H1 (cell line): ENCODE results near the gene REG1A. TPM values are rescaled to one million over a fixed set of nuclear protein-coding genes. Genes with fewer than 3 reads are reported as not detected.

Experiments
- CTCF ChIA-PET: fragments of 300-600 bp; sonication (Branson Sonifier 250); formaldehyde crosslinking; loops from one replicate; lab custom pipeline; 2021; ENCODE audit not compliant: partially characterized antibody; lab: Charles Lee
- POLR2A ChIA-PET: fragments of 300-600 bp; sonication (Branson Sonifier 250); formaldehyde crosslinking; loops from one replicate; lab custom pipeline; 2021; ENCODE audit warnings: inconsistent platforms; ENCODE audit not compliant: partially characterized antibody; lab: Charles Lee
- DNase-seq, 2 experiments: peaks; one replicate each; pipeline versions ENCODE4 v3.0.0 to v3.0.0-alpha.2; 2010 to 2022; ENCODE audit warnings: low spot score in 2 of 2, low read depth in 1 of 2, mixed read lengths in 1 of 2
- FAIRE-seq: peaks from 2 replicates; lab custom pipeline; 2011; peaks lifted over from hg19 to GRCh38; lab: Jason Lieb, UNC
- H2AFZ ChIP-seq: 2 replicates; pipeline ENCODE4 v1.8.1; 2012; ENCODE audit warnings: low read length, inconsistent platforms
- H2AK5ac ChIP-seq: 2 replicates; pipeline ENCODE4 v1.6.1; 2013; ENCODE audit warnings: low read depth, low read length
- H2BK120ac ChIP-seq: replicated peaks from 2 replicates; pipeline ENCODE3; 2013; ENCODE audit warnings: low read depth, low read length, inconsistent platforms
- H2BK12ac ChIP-seq: 2 replicates; pipeline ENCODE4 v1.6.1; 2013; ENCODE audit warnings: low read depth, low read length
- H2BK15ac ChIP-seq: 2 replicates; pipeline ENCODE4 v1.6.1; 2013; ENCODE audit warnings: low read length
- H2BK20ac ChIP-seq: 2 replicates; pipeline ENCODE4 v1.6.1; 2013; ENCODE audit warnings: low read length
- H2BK5ac ChIP-seq: 2 replicates; pipeline ENCODE4 v1.6.1; 2013; ENCODE audit warnings: low read depth, low read length
- H3K14ac ChIP-seq: 2 replicates; pipeline ENCODE4 v1.6.1; 2013; ENCODE audit warnings: inconsistent platforms; ENCODE audit not compliant: insufficient read length
- H3K18ac ChIP-seq: 2 replicates; pipeline ENCODE4 v1.6.1; 2013; ENCODE audit warnings: low read length; ENCODE audit errors: extremely low read depth
- H3K23ac ChIP-seq: 2 replicates; pipeline ENCODE4 v1.6.1; 2013; ENCODE audit warnings: inconsistent platforms; ENCODE audit not compliant: insufficient read length
- H3K23me2 ChIP-seq: 2 replicates; pipeline ENCODE4 v1.6.1; 2013; ENCODE audit warnings: low read depth, low read length
- H3K27ac ChIP-seq: 2 replicates; pipeline ENCODE4 v1.6.1; 2011; ENCODE audit warnings: low read depth, low read length, inconsistent platforms
- H3K27me3 ChIP-seq, 4 experiments: replicated peaks in 1 of 4; 1 replicate in 1 of 4; 2 replicates in 3 of 4; pipeline versions ENCODE4 v1.6.1 to v1.8.1; 2011 to 2013; ENCODE audit warnings: low read length in 3 of 4, mild to moderate bottlenecking in 3 of 4, inconsistent platforms in 2 of 4, mixed read lengths in 2 of 4, moderate library complexity in 1 of 4; ENCODE audit not compliant: control insufficient read depth in 3 of 4, insufficient read depth in 3 of 4; ENCODE audit errors: extremely low read depth in 1 of 4
- H3K36me3 ChIP-seq, 4 experiments: 2 replicates each; pipeline versions ENCODE4 v1.6.1 to v1.8.1; 2011 to 2013; ENCODE audit warnings: mild to moderate bottlenecking in 4 of 4, low read length in 3 of 4, moderate library complexity in 2 of 4, control low read depth in 1 of 4, inconsistent platforms in 1 of 4; ENCODE audit not compliant: insufficient read depth in 4 of 4, control insufficient read depth in 2 of 4
- H3K4ac ChIP-seq: replicated peaks from 2 replicates; pipeline ENCODE3; 2013; ENCODE audit warnings: low read length, low read depth, mixed read lengths, inconsistent platforms; ENCODE audit not compliant: insufficient read length
- H3K4me1 ChIP-seq, 4 experiments: replicated peaks in 1 of 4; 1 replicate in 1 of 4; 2 replicates in 3 of 4; pipeline versions ENCODE4 v1.6.1 to v1.8.1; 2011 to 2013; ENCODE audit warnings: low read length in 3 of 4, inconsistent platforms in 2 of 4, mixed read lengths in 1 of 4; ENCODE audit not compliant: insufficient read depth in 4 of 4, control insufficient read depth in 3 of 4
- H3K4me2 ChIP-seq, 2 experiments: 2 replicates each; pipeline versions ENCODE4 v1.6.1 to v1.8.1; 2011 to 2013; ENCODE audit warnings: low read depth in 2 of 2, low read length in 2 of 2, control low read depth in 1 of 2, inconsistent platforms in 1 of 2, mild to moderate bottlenecking in 1 of 2; ENCODE audit not compliant: insufficient read depth in 1 of 2
- H3K4me3 ChIP-seq, 4 experiments: fragments of 200-600, 300-600 bp in 1 of 4; sonication (generic), shearing (Covaris generic), sonication (Bioruptor Twin) in 1 of 4; 2 replicates each; pipeline versions ENCODE4 v1.5.1 to v1.8.1; 2011 to 2016; ENCODE audit warnings: low read length in 4 of 4, low read depth in 3 of 4, control low read depth in 2 of 4, inconsistent platforms in 2 of 4, mild to moderate bottlenecking in 2 of 4, mixed read lengths in 1 of 4, moderate library complexity in 1 of 4; ENCODE audit not compliant: insufficient read depth in 2 of 4; ENCODE audit errors: extremely low read depth in 1 of 4
- H3K56ac ChIP-seq: replicated peaks from 2 replicates; pipeline ENCODE3; 2013; ENCODE audit warnings: low read depth, mild to moderate bottlenecking, mixed read lengths, low read length, inconsistent platforms; ENCODE audit not compliant: insufficient read length
- H3K79me1 ChIP-seq: 2 replicates; pipeline ENCODE4 v1.6.1; 2013; ENCODE audit warnings: low read depth, low read length, control low read depth
- H3K79me2 ChIP-seq, 2 experiments: 2 replicates each; pipeline versions ENCODE4 v1.6.1 to v1.8.1; 2012 to 2013; ENCODE audit warnings: low read length in 2 of 2, mild to moderate bottlenecking in 2 of 2, inconsistent platforms in 1 of 2; ENCODE audit not compliant: insufficient read depth in 2 of 2, control insufficient read depth in 1 of 2
- H3K9ac ChIP-seq, 4 experiments: replicated peaks in 1 of 4; 1 replicate in 1 of 4; 2 replicates in 3 of 4; pipeline versions ENCODE4 v1.6.1 to v1.8.1; 2011 to 2013; ENCODE audit warnings: low read depth in 3 of 4, low read length in 3 of 4, control low read depth in 2 of 4, mild to moderate bottlenecking in 2 of 4, moderate library complexity in 2 of 4, inconsistent platforms in 1 of 4; ENCODE audit errors: extremely low read depth in 1 of 4
- H3K9me3 ChIP-seq, 2 experiments: 2 replicates each; pipeline versions ENCODE4 v1.6.1 to v1.8.1; 2012 to 2013; ENCODE audit warnings: mild to moderate bottlenecking in 2 of 2, moderate library complexity in 2 of 2, control low read depth in 1 of 2, inconsistent platforms in 1 of 2, low read depth in 1 of 2, low read length in 1 of 2, mixed read lengths in 1 of 2; ENCODE audit not compliant: insufficient read depth in 2 of 2
- H4K20me1 ChIP-seq, 2 experiments: replicated peaks in 1 of 2; 2 replicates each; pipeline versions ENCODE3 to v1.8.1; 2011 to 2013; ENCODE audit warnings: inconsistent platforms in 2 of 2, low read length in 2 of 2, mild to moderate bottlenecking in 1 of 2; ENCODE audit not compliant: insufficient read depth in 2 of 2, control insufficient read depth in 1 of 2
- H4K5ac ChIP-seq: 2 replicates; pipeline ENCODE4 v1.6.1; 2013; ENCODE audit warnings: low read length, low read depth, mixed read lengths, inconsistent platforms; ENCODE audit not compliant: insufficient read length
- H4K8ac ChIP-seq: 2 replicates; pipeline ENCODE4 v1.8.0; 2013; ENCODE audit warnings: mild to moderate bottlenecking, moderate library complexity, low read length, inconsistent platforms; ENCODE audit not compliant: insufficient read depth; ENCODE audit errors: extremely low read depth
- H4K91ac ChIP-seq: replicated peaks from 2 replicates; pipeline ENCODE3; 2013; ENCODE audit warnings: low read length, mixed read lengths, inconsistent platforms; ENCODE audit not compliant: insufficient read length
- CBX8 ChIP-seq: fragments of 300-800, 300-1000 bp; sonication (generic); IDR thresholded peaks from 2 replicates; pipeline ENCODE4 v1.7.1; 2016; ENCODE audit warnings: low read depth, low read length, borderline replicate concordance
- CTBP2 ChIP-seq: IDR thresholded peaks from 2 replicates; pipeline ENCODE4 v1.7.0; 2011; ENCODE audit warnings: borderline replicate concordance, mild to moderate bottlenecking, moderate library complexity, mixed read lengths, low read length; ENCODE audit not compliant: insufficient read depth, insufficient read length
- POLR2AphosphoS5 ChIP-seq: IDR thresholded peaks from 2 replicates; pipeline ENCODE4 v1.6.1; 2011; ENCODE audit warnings: low read depth, low read length
- TBP ChIP-seq: IDR thresholded peaks from 2 replicates; pipeline ENCODE4 v1.6.1; 2011; ENCODE audit warnings: low read depth, low read length, improper control_type of control experiment
- YY1 ChIP-seq: IDR thresholded peaks from 2 replicates; pipeline ENCODE4 v1.6.1; 2011; ENCODE audit warnings: low read depth, mild to moderate bottlenecking, low read length
- WGBS, 2 experiments: shearing (Covaris generic) in 1 of 2; methylation state at CpG; one replicate each; pipeline versions ENCODE4 v1.1.6 to v1.1.7; 2013 to 2015; ENCODE audit warnings: low lambda C conversion rate in 2 of 2, mixed read lengths in 2 of 2, inconsistent platforms in 1 of 2, low coverage in 1 of 2, missing lambda C conversion rate in 1 of 2; ENCODE audit not compliant: insufficient replicate concordance in 2 of 2, insufficient coverage in 1 of 2, insufficient read length in 1 of 2; ENCODE audit errors: extremely low coverage in 1 of 2, missing lambda C conversion rate in 1 of 2; 5-methylcytosine and 5-hydroxymethylcytosine counted together
- polyA plus RNA-seq, 7 experiments: library from polyadenylated mRNA; depleted of rRNA in 3 of 7; stranded (reverse) in 5 of 7; unstranded in 2 of 7; fragments of >200 nt in 5 of 7; fragments of 200-250 nt in 2 of 7; gene quantifications; 1 replicate in 5 of 7; 2 replicates in 1 of 7; 4 replicates in 1 of 7; pipeline versions ENCODE4 v1.2.1 to v1.2.3, GENCODE V29; 2011 to 2013; ENCODE audit warnings: missing spikeins in 2 of 7, mixed read lengths in 2 of 7
- total RNA-seq: library from RNA; stranded (reverse); fragmentation: NEBNext Ultra II Directional; extraction: Animal tissue kit (Norgen Biotek cat#: 25700); gene quantifications from 2 replicates; pipeline ENCODE4 v1.2.1, GENCODE V29; 2021
- TF ChIP-seq, protein P1 (sequence below): IDR thresholded peaks from 2 replicates; pipeline ENCODE4 v1.6.1; 2012; ENCODE audit warnings: low read length, inconsistent platforms

REG1A gene
- total and polyA plus RNA-seq, 2 of the 8 experiments (the other 6 are each of a cell fraction or from before 2014, with no cell fraction given) = not detected

DNA sequence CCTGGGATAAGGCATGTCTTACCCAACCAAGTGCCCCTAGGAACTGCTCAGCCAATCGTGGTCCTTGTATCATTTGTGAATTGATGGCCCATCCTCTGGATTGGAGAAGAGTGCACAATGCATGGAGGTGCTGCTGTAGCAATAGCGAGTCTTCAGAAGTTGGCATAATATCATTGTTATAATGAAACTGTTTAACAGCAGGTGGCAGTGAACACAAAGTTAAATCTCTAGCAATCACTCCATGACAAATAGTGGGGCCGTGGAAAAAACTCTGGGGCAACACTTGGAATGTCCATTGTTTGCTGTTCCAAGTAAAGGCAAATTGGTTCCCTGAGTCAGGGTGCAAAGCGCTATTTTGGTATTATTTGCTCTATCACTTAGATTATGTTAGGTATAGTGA lies 11.4 kb downstream of the REG1A start:
- H4K91ac ChIP-seq = no peak overlapping the region
- H3K4me3 ChIP-seq = no peak overlapping the region
- no peak overlapping the region for H2BK5ac ChIP-seq
- ChIA-PET CTCF (no interaction called here), POLR2A (no interaction called here)
- no peaks in the 10 kb centered on the region for H3K79me1 ChIP-seq
- TF ChIP-seq YY1 = no peak
- TF ChIP-seq POLR2AphosphoS5 = no peak
- no peak for TF ChIP-seq CTBP2
- TF ChIP-seq TBP = no peak
- TF ChIP-seq, protein P1, sequence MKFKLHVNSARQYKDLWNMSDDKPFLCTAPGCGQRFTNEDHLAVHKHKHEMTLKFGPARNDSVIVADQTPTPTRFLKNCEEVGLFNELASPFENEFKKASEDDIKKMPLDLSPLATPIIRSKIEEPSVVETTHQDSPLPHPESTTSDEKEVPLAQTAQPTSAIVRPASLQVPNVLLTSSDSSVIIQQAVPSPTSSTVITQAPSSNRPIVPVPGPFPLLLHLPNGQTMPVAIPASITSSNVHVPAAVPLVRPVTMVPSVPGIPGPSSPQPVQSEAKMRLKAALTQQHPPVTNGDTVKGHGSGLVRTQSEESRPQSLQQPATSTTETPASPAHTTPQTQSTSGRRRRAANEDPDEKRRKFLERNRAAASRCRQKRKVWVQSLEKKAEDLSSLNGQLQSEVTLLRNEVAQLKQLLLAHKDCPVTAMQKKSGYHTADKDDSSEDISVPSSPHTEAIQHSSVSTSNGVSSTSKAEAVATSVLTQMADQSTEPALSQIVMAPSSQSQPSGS = no peak
- no peak for TF ChIP-seq CBX8
- H3K4ac ChIP-seq = no peak overlapping the region
- H2BK120ac ChIP-seq = no peak overlapping the region
- H4K8ac ChIP-seq = no peak overlapping the region
- no peak overlapping the region for H2BK12ac ChIP-seq
- no peaks in the 10 kb centered on the region for H3K23me2 ChIP-seq
- no peaks in the 10 kb centered on the region for H3K9me3 ChIP-seq
- WGBS, 2 experiments = 90% methylated on average over 4 of the region's 4 CpGs; no CpG with 5 or more reads in 1 of the 2 experiments
- no peak overlapping the region for H3K23ac ChIP-seq
- no peak overlapping the region for H3K56ac ChIP-seq
- H3K4me1 ChIP-seq = no peaks in the 10 kb centered on the region
- H3K9ac ChIP-seq = no peak overlapping the region
- no peak overlapping the region for H2BK20ac ChIP-seq
- no peaks in the 10 kb centered on the region for H3K27me3 ChIP-seq
- DNase-seq (no peak), FAIRE-seq (no peak)
- no peak overlapping the region for H4K5ac ChIP-seq
- no peak overlapping the region for H3K18ac ChIP-seq
- H2AFZ ChIP-seq = no peak overlapping the region
- H3K79me2 ChIP-seq = no peaks in the 10 kb centered on the region
- H3K14ac ChIP-seq = no peak overlapping the region
- H3K36me3 ChIP-seq = no peaks in the 10 kb centered on the region
- H4K20me1 ChIP-seq = no peaks in the 10 kb centered on the region
- no peak overlapping the region for H2AK5ac ChIP-seq
- no peak overlapping the region for H2BK15ac ChIP-seq
- no peak overlapping the region for H3K4me2 ChIP-seq
- H3K27ac ChIP-seq = no peak overlapping the region
